NCI-H128 (cell line): ENCODE results near the gene ATAT1.

Source experiments
- DNase-seq: peaks from one replicate; lab custom pipeline; 2025; ENCODE audit not compliant: unreplicated experiment; lab: John Stamatoyannopoulos, UW

ATAT1 gene

GRCh38 chr6:30626484-30627366 lies at the start of gene ATAT1:
Gene ATAT1, plus strand, starts transcription at chr6:30626874.
- DNase-seq = peak; percentile 28

GRCh38 chr6:30578051-30578450 lies 48.6 kb upstream of the ATAT1 start:
- DNase-seq = no peak

GRCh38 chr6:30583921-30584320 lies 42.8 kb upstream of the ATAT1 start:
- no peak for DNase-seq

- no peak for DNase-seq
Observed at GRCh38 chr6:30589754-30590358, 36.8 kb upstream of the ATAT1 start.

GRCh38 chr6:30590509-30590908 lies 36.2 kb upstream of the ATAT1 start:
- no peak for DNase-seq

- no peak for DNase-seq
Observed at GRCh38 chr6:30591008-30591407, 35.7 kb upstream of the ATAT1 start.

- DNase-seq = no peak
Observed at GRCh38 chr6:30592287-30592686, 34.4 kb upstream of the ATAT1 start.

- peak; percentile 37 for DNase-seq
Observed at GRCh38 chr6:30597315-30598144, 29.1 kb upstream of the ATAT1 start.

GRCh38 chr6:30598912-30599624 lies 27.6 kb upstream of the ATAT1 start:
- DNase-seq = no peak

GRCh38 chr6:30599625-30600324 lies 26.9 kb upstream of the ATAT1 start:
- no peak for DNase-seq

- no peak for DNase-seq
Observed at GRCh38 chr6:30600451-30600961, 26.2 kb upstream of the ATAT1 start.

- no peak for DNase-seq
Observed at GRCh38 chr6:30601436-30601814, 25.2 kb upstream of the ATAT1 start.

- DNase-seq = no peak
Observed at GRCh38 chr6:30601815-30602641, 24.6 kb upstream of the ATAT1 start.

- DNase-seq = no peak
Observed at GRCh38 chr6:30603961-30604360, 22.7 kb upstream of the ATAT1 start.

- no peak for DNase-seq
Observed at GRCh38 chr6:30610065-30610464, 16.6 kb upstream of the ATAT1 start.

- DNase-seq = no peak
Observed at GRCh38 chr6:30611150-30611855, 15.4 kb upstream of the ATAT1 start.

- no peak for DNase-seq
Observed at GRCh38 chr6:30611856-30612194, 14.8 kb upstream of the ATAT1 start.

- DNase-seq = no peak
Observed at GRCh38 chr6:30612213-30612612, 14.5 kb upstream of the ATAT1 start.
